GM19328 (cell line): ENCODE measurements around the gene TAC1.
"Not testable (repeated sequence)": the region's sequence is repeated elsewhere in the genome, so short reads cannot be mapped to it uniquely, and the experiment has no call there.

Source experiments
- ATAC-seq: cut with Tn5 transposase; IDR thresholded peaks from one replicate; pipeline ENCODE4 v1.9.1; 2021; ENCODE audit warnings: mild to moderate bottlenecking, moderate library complexity; ENCODE audit not compliant: unreplicated experiment

TAC1 gene

GRCh38 chr7:97731736-97732564 is at the start of gene TAC1:
TAC1 (plus strand) TSS chr7:97732086; CDS start chr7:97732613, 527 bp downstream.
- no peak for ATAC-seq

DNA sequence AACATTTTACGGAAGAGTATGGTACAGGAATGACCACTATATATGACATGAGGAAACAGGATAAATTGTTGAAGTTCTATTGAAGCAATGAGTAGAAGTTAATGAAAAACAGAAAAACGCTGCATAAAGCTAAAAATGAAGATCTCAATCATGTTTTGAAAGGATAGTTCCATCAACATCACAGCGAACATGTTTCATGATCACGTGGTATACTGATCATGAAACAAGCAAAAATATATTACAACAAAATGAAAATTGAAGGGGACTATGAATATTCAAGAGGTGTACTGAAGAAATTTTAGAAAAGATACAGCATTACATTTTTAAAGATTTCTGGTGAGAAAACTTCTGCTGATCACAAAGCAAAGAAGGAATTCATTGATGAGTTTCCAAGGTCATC is 45.9 kb upstream of the TAC1 start:
- no peak for ATAC-seq

- no peak for ATAC-seq
Measured at GRCh38 chr7:97693586-97693985, 38.3 kb upstream of the TAC1 start.

DNA sequence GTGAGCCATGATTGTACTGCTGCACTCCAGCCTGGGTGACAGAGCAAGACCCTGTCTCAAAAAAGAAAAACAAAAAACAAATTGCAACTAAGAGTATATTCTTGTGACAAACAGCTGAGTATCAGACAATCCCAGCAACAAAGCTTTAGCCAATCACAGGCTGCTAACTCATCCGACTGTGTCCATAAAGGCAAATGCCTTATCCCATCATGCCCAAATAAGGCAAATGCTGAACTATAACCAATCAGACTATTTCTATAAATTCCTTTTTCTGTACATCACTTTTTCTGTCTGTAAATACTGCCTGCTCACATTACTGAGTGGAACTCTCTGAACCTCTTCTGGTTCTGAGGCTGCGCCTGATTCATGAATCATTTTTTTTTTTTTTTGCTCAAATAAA is 37.5 kb upstream of the TAC1 start:
- no peak for ATAC-seq

DNA sequence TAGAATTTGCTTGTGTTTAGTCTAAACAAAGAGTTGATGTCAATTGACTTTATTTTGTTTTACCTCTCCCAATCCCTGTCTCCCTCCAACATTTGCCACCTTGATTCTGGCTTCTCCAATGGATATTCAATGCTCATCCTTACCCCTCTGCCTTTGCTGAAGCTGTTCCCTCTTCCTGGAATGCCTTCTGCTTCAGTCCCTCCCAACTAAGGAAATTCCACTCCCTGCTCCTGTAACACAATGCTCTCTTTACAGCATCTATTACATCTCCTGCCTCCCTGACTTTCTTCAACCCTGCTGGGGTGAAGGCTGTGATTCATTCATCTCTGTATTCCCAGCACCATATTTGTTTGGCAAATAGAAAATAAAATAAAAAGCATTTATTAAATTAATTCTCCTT is 34.5 kb upstream of the TAC1 start:
- ATAC-seq: no peak

GRCh38 chr7:97722386-97722785 is 9.5 kb upstream of the TAC1 start:
- no peak for ATAC-seq

GRCh38 chr7:97732565-97733275 is 834 bp downstream of the TAC1 start:
- no peak for ATAC-seq

DNA sequence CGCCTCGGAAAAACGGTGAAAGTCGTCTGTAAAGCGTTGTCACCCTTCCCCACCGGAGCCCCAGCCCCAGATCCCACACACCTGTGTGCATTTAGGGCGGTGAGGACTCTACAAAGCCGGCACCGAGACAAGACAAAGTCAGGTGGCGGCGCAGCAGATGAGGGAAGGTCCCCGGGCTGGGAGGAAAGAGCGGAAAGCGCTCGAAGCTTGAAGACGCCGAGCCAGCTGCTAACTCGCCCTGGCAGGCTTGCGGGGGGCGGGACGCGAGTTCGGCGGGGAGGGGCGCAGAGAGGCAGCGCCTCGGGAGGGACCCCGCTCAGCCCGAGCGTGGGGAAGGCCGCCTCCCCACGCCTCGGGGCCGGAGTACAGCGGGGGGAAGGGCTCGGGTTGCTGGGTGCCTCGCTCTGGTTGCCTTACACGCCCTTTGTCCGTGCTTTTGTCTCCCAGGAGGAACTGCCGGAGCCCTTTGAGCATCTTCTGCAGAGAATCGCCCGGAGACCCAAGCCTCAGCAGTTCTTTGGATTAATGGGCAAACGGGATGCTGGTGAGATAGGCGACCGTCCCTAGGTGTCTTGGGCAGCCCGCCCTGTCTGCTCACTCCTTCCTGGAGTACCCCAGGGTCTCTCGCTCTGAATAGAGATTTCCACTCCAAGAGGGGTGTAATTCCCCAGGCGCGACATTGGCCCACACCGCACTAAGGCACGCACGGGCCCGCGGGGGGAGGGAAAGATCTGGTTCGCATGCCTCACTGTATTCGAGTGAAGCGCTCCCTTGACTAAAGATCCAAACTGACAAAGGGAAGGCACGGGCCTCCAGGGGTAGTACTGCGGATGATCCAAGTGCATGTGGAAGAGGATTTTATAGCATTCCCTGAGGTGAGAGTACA is 1.6 kb downstream of the TAC1 start:
- no peak for ATAC-seq

- ATAC-seq: no peak
Measured at GRCh38 chr7:97734255-97734654, 2.4 kb downstream of the TAC1 start.

DNA sequence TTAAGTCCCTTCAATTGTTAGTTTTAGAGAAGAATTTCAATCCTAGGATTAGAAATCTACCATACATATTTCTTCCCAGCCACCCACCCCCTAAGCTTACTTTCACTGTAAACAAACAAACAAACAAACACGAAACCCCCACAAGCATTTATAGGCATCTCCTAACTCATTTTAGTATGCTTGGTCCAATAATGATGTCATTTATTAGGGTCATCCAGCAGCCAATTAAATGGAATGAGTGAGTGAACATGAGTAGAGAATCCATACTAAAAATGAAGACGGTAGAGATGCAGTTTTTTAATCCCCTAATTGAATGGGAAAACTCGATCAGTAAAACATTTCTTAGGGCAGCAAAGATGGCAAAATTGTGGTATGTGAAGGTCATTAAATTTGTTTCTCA is 3.2 kb downstream of the TAC1 start:
- ATAC-seq: no peak

DNA sequence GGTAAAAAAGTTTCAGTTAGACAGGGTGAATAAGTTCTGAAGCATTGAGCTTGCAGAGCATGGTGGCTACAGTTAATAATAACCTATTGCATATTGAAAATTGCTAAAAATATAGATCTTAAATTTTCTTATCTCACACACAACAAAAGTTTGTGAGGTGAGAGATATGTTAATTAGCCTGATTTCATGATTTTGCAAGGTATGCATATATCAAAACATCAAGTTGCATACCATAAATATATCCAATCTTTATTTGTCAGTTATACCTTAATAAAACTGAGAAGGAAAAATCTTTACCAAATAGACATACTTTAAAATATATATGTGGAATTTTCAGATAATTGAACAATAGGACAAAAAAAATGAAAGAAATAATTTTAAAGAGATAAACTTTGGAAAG is 16.6 kb downstream of the TAC1 start:
- ATAC-seq: no peak

GRCh38 chr7:97751566-97751965 is 19.7 kb downstream of the TAC1 start:
- ATAC-seq: no peak

- ATAC-seq: no peak
Measured at GRCh38 chr7:97752215-97752614, 20.3 kb downstream of the TAC1 start.

GRCh38 chr7:97757824-97758223 is 25.9 kb downstream of the TAC1 start:
- no peak for ATAC-seq

DNA sequence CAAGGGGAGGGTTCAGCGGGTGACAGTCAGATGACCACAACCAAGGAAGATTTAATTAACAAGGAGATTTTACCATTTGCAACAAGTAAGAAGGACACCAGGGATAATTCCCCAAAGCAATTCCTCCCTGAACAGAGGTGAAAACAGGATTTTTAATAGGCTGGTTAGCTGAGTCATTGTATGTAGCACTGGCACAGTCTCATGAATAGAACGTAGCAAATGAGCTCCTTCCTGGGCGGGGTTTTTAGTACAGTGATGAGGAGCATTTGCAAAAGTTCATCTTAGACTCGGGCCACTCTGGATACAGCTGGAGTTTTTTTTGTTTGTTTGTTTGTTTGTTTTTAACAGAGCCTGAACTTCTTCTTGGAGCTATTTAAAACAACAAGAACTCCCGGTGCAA is 39.0 kb downstream of the TAC1 start:
- ATAC-seq: no peak

GRCh38 chr7:97771576-97771975 is 39.7 kb downstream of the TAC1 start:
- ATAC-seq: no peak

- ATAC-seq: no peak
Measured at GRCh38 chr7:97772045-97772901, 40.4 kb downstream of the TAC1 start.

GRCh38 chr7:97786398-97786797 is 54.5 kb downstream of the TAC1 start:
- ATAC-seq: not testable (repeated sequence)
